GM12878 (cell line): ENCODE measurements around the gene RNF186. TPM values are rescaled to one million over a fixed set of nuclear protein-coding genes. Genes with fewer than 3 reads are reported as not detected.

Source experiments
- ATAC-seq: fragments of 200-7000 bp; cut with Tn5 transposase; 3 replicates; pipeline ENCODE4 v1.9.1; 2020; ENCODE audit warnings: mild to moderate bottlenecking, moderate library complexity
- BruUV-seq: library from RNA; stranded (reverse); fragments of 400-500 nt; replicated peaks from 2 replicates; lab custom pipeline; 2021; lab: Mats Ljungman, UMichigan
- CTCF ChIA-PET: fragments of 300-600 bp; sonication (Branson Sonifier 250); formaldehyde crosslinking; extraction: SDS; loops from one replicate; lab custom pipeline; 2021; ENCODE audit warnings: inconsistent platforms; lab: Yijun Ruan, JAX
- POLR2A ChIA-PET: fragments of 350-600 bp; formaldehyde crosslinking; extraction: SDS; loops from one replicate; lab custom pipeline; 2021; ENCODE audit warnings: inconsistent platforms; lab: Charles Lee
- RAD21 ChIA-PET: fragments of 300-600 bp; sonication (Branson Sonifier 250); formaldehyde crosslinking; loops from one replicate; lab custom pipeline; 2023; ENCODE audit warnings: antibody characterized with exemption; ENCODE audit not compliant: unreplicated experiment; lab: Charles Lee
- SMC1A ChIA-PET: fragments of 300-600 bp; sonication (Branson Sonifier 250); formaldehyde crosslinking; loops from one replicate; lab custom pipeline; 2023; ENCODE audit not compliant: unreplicated experiment, uncharacterized antibody; lab: Charles Lee
- DNase-seq: peaks from one replicate; pipeline ENCODE4 v3.0.0-alpha.2; 2011; ENCODE audit warnings: low read depth, low spot score
- FAIRE-seq: peaks from 3 replicates; lab custom pipeline; 2011; peaks lifted over from hg19 to GRCh38; lab: Jason Lieb, UNC
- H2AFZ ChIP-seq: 2 replicates; pipeline ENCODE4 v1.6.0; 2011; ENCODE audit warnings: low read depth, low read length, control low read depth; ENCODE audit not compliant: control insufficient read depth
- H3K27ac ChIP-seq: 2 replicates; pipeline ENCODE4 v1.5.1; 2011; ENCODE audit warnings: control low read depth; ENCODE audit not compliant: control insufficient read depth, insufficient read depth
- H3K27me3 ChIP-seq, 2 experiments: replicated peaks in 1 of 2; 2 replicates each; pipeline versions ENCODE4 v1.6.0 to v1.6.1; 2011; ENCODE audit warnings: low read length in 1 of 2; ENCODE audit not compliant: control insufficient read depth in 2 of 2, insufficient read depth in 2 of 2
- H3K36me3 ChIP-seq, 2 experiments: 2 replicates each; pipeline ENCODE4 v1.5.1; 2011; ENCODE audit warnings: low read length in 1 of 2; ENCODE audit not compliant: control insufficient read depth in 2 of 2, insufficient read depth in 2 of 2
- H3K4me1 ChIP-seq: 2 replicates; pipeline ENCODE4 v1.6.1; 2011; ENCODE audit warnings: mild to moderate bottlenecking, low read length, moderate library complexity, mixed read lengths; ENCODE audit not compliant: control insufficient read depth, insufficient read depth
- H3K4me2 ChIP-seq: 2 replicates; pipeline ENCODE4 v1.6.0; 2011; ENCODE audit warnings: control low read depth; ENCODE audit not compliant: control insufficient read depth, insufficient read depth
- H3K4me3 ChIP-seq: fragments of 200-600 bp; sonication (generic); 2 replicates; pipeline ENCODE4 v1.5.1; 2016
- H3K79me2 ChIP-seq: 2 replicates; pipeline ENCODE4 v1.6.0; 2011; ENCODE audit warnings: low read length; ENCODE audit not compliant: control insufficient read depth, insufficient read depth
- H3K9ac ChIP-seq: 2 replicates; pipeline ENCODE4 v1.8.0; 2011; ENCODE audit warnings: low read length, control low read depth, mixed read lengths; ENCODE audit not compliant: control insufficient read depth, insufficient read depth
- H3K9me3 ChIP-seq: replicated peaks from 3 replicates; pipeline ENCODE4 v1.5.1; 2011; ENCODE audit warnings: mild to moderate bottlenecking, low read length; ENCODE audit not compliant: control insufficient read depth, insufficient read depth
- H4K20me1 ChIP-seq: 2 replicates; pipeline ENCODE4 v1.6.0; 2011; ENCODE audit not compliant: control insufficient read depth, insufficient read depth
- MXI1 ChIP-seq: fragments of 150-350 bp; IDR thresholded peaks from 2 replicates; pipeline ENCODE4 v1.6.1; 2011; ENCODE audit warnings: low read depth, mild to moderate bottlenecking, inconsistent platforms, low read length, improper control_type of control experiment
- NFIC ChIP-seq: IDR thresholded peaks from 2 replicates; pipeline ENCODE4 v1.6.1; 2012; ENCODE audit warnings: low read depth, mild to moderate bottlenecking, inconsistent platforms, low read length, moderate library complexity
- STAT3 ChIP-seq: IDR thresholded peaks from 2 replicates; pipeline ENCODE4 v1.6.1; 2011; ENCODE audit warnings: low read depth, low read length, improper control_type of control experiment
- TBL1XR1 ChIP-seq: IDR thresholded peaks from 2 replicates; pipeline ENCODE4 v1.6.1; 2012; ENCODE audit warnings: low read depth, low read length, improper control_type of control experiment
- TCF12 ChIP-seq: IDR thresholded peaks from 2 replicates; pipeline ENCODE4 v1.6.1; 2011; ENCODE audit warnings: low read depth, mild to moderate bottlenecking, low read length
- TCF3 ChIP-seq: IDR thresholded peaks from 2 replicates; pipeline ENCODE4 v1.6.1; 2012; ENCODE audit warnings: low read depth, mild to moderate bottlenecking, low read length, borderline replicate concordance; ENCODE audit not compliant: insufficient read depth
- WGBS: methylation state at CpG from one replicate; pipeline ENCODE4 v1.1.6; 2016; ENCODE audit warnings: low lambda C conversion rate; ENCODE audit not compliant: insufficient replicate concordance, insufficient coverage; ENCODE audit errors: missing lambda C conversion rate; 5-methylcytosine and 5-hydroxymethylcytosine counted together
- in situ Hi-C: fragments of 300-500 bp; cut with MboI; formaldehyde crosslinking; loops from 9 replicates; pipeline ENCODE4 v1.14.3; 2018; ENCODE audit warnings: mixed read lengths
- intact Hi-C: fragments of 100-400 bp; cut with micrococcal nuclease; formaldehyde crosslinking; loops from one replicate; pipeline ENCODE4 v1.14.2; 2022; ENCODE audit not compliant: unreplicated experiment
- polyA plus RNA-seq, 11 experiments: library from polyadenylated mRNA; depleted of rRNA in 4 of 11; unstranded in 6 of 11; stranded (reverse) in 5 of 11; fragments of >200 nt; fragmentation: Nextera tagmentation in 4 of 11; fragmentation: Illumina TruSeq in 1 of 11; extraction: Ambion mirVana in 4 of 11; extraction: Trizol in 1 of 11; gene quantifications; 1 replicate in 1 of 11; 2 replicates in 10 of 11; pipeline versions ENCODE4 v1.2.1 to v1.2.3, GENCODE V29; 2011 to 2016; ENCODE audit warnings: inconsistent platforms in 2 of 11, missing spikeins in 2 of 11, low read depth in 1 of 11
- total RNA-seq, 4 experiments: library from RNA; depleted of rRNA in 3 of 4; stranded (reverse); fragments of >200 nt in 3 of 4; fragmentation: Illumina TruSeq in 1 of 4; extraction: Trizol in 1 of 4; gene quantifications; 2 replicates each; pipeline versions ENCODE4 v1.2.1 to v1.2.3, GENCODE V29; 2013 to 2021
- TF ChIP-seq, protein P1 (sequence below): IDR thresholded peaks from 2 replicates; pipeline ENCODE4 v1.6.1; 2012; ENCODE audit warnings: low read depth, low read length, improper control_type of control experiment

RNF186 gene
- total and polyA plus RNA-seq, 10 of the 15 experiments (the other 5 are each of a cell fraction or from before 2014, with no cell fraction given) = not detected

DNA sequence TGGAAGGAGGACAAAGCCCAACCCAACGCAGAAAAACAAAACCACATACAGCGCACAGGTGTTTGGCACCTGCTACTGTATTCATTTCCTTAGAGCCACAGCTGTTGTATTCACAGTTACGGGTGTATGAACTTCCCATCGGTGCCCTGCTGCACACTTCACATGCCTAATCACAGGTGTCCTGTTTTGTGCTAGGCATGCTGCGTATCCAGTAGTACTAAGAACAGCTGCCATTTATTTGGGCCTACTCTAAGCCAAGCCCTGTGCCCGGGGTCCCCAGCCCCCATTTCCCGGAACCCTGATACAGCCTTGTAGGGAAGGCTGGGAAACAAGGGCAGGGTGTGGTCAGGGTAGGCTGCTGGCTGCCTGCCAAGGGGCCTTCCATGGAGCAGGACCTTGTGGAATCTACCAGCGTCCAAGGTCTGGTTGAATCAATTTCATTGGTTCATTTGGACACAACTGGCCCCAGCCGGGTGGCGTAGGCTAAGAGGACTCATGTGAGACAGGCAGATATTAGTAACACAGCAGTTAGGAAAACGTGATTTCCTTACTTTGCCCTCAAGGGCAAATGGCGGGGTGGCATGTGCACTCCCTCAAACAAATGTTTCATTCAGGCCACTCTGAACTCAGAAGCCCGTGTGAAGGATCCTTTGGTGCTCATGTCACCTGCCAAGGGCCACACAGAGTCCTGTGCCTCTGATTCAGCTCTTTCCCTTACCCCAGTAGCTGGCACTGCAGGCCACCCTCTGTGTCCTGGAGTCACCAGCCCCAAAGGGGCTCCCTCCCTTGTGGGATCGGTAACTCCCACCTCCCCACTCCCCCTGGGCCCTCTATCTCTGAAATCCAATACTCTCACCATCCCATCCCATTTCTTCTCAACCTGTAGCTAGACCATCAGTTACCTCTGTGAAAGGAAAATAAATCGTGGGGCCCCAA, 986 bp upstream of the RNF186 start:
- RAD21 ChIA-PET = no interaction called here
- in situ Hi-C loops = no loop called here
- WGBS = 36% methylated on average over 15 of the region's 15 CpGs
- no peak overlapping the region for H3K9ac ChIP-seq
- TF ChIP-seq TCF3 (peak; percentile 93), NFIC (no peak), TBL1XR1 (no peak), MXI1 (no peak), TCF12 (peak; percentile 64; the same call in 1 of the 2 replicates), STAT3 (no peak)
- TF ChIP-seq, protein P1, sequence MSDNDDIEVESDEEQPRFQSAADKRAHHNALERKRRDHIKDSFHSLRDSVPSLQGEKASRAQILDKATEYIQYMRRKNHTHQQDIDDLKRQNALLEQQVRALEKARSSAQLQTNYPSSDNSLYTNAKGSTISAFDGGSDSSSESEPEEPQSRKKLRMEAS = no peak
- TF ChIP-seq, all 136 proteins: peak for 2
- Histone ChIP-seq H3K4me2 (no peak overlapping the region), H2AFZ (no peak overlapping the region), H3K4me1 (no peaks in the 10 kb centered on the region), H4K20me1 (no peaks in the 10 kb centered on the region), H3K4me3 (no peak overlapping the region), H3K9me3 (no peaks in the 10 kb centered on the region), H3K36me3 (no peaks in the 10 kb centered on the region), H3K27me3 (no peaks in the 10 kb centered on the region; a peak in 1 of 4 replicates), H3K27ac (no peak overlapping the region), H3K79me2 (no peaks in the 10 kb centered on the region)
- ATAC-seq (no peak), DNase-seq (no peak), FAIRE-seq (no peak)
- CTCF ChIA-PET = interaction anchor here (0.6 kb wide), 1 partner anchor 97 kb away, joined by 3 read pairs; no protein-coding TSS in a partner anchor
- no TSS peak for BruUV-seq
- SMC1A ChIA-PET = no interaction called here
- intact Hi-C loops = no loop called here
- POLR2A ChIA-PET = no interaction called here
